Ishikawa (cell line): Measurements from ENCODE around the gene AFMID.

Source experiments
- CREB1 ChIP-seq: IDR thresholded peaks from 2 replicates; pipeline ENCODE4 v1.6.1; 2012; ENCODE audit warnings: low read depth
- EP300 ChIP-seq: IDR thresholded peaks from 2 replicates; pipeline ENCODE4 v1.6.1; 2012; ENCODE audit warnings: borderline replicate concordance
- REST ChIP-seq: IDR thresholded peaks from 2 replicates; pipeline ENCODE4 v1.6.1; 2012; ENCODE audit warnings: low read depth, mild to moderate bottlenecking
- TAF1 ChIP-seq: IDR thresholded peaks from 2 replicates; pipeline ENCODE4 v1.6.1; 2012; ENCODE audit warnings: low read depth, mild to moderate bottlenecking

- TF ChIP-seq CREB1: no peak
- TF ChIP-seq TAF1: no peak
- TF ChIP-seq EP300: no peak
- TF ChIP-seq REST: no peak
These were observed 37.3 kb downstream of the AFMID start for GRCh38 chr17:78224231-78225087.
